Neural cell (in vitro differentiated cells): Measurements from ENCODE around the gene TRUB1. TPM values are rescaled to one million over a fixed set of nuclear protein-coding genes. Genes with fewer than 3 reads are reported as not detected.

ENCODE experiments used
- H2AFZ ChIP-seq: fragments of 200-600, 300-800 bp; sonication (generic), shearing (Covaris generic); 2 replicates; pipeline ENCODE4 v1.6.0; 2014; ENCODE audit warnings: low read depth, mild to moderate bottlenecking, antibody characterized with exemption, low read length, moderate library complexity
- H3F3A ChIP-seq: fragments of 200-600 bp; shearing (Covaris generic); 2 replicates; pipeline ENCODE4 v1.6.1; 2016; ENCODE audit warnings: mild to moderate bottlenecking, moderate library complexity, mixed read lengths, antibody characterized with exemption, low read length; ENCODE audit not compliant: insufficient read depth, poor library complexity, severe bottlenecking
- H3K27ac ChIP-seq: fragments of 200-600, 300-800 bp; sonication (generic), shearing (Covaris generic); 2 replicates; pipeline ENCODE4 v1.5.1; 2014; ENCODE audit warnings: mild to moderate bottlenecking, low read length, moderate library complexity
- H3K27me3 ChIP-seq: fragments of 300-800, 200-600 bp; sonication (generic), shearing (Covaris generic); 2 replicates; pipeline ENCODE4 v1.6.0; 2014; ENCODE audit warnings: mild to moderate bottlenecking, low read depth, low read length, moderate library complexity; ENCODE audit not compliant: insufficient read depth
- H3K36me3 ChIP-seq: fragments of 300-800, 200-600 bp; sonication (generic), shearing (Covaris generic); 2 replicates; pipeline ENCODE4 v1.5.1; 2014; ENCODE audit warnings: mild to moderate bottlenecking, antibody characterized with exemption, low read length, moderate library complexity; ENCODE audit not compliant: insufficient read depth
- H3K4me2 ChIP-seq: fragments of 300-800, 200-600 bp; sonication (generic), shearing (Covaris generic); 2 replicates; pipeline ENCODE4 v1.6.0; 2014; ENCODE audit warnings: mild to moderate bottlenecking, low read length
- H3K4me3 ChIP-seq: fragments of 300-800, 200-600 bp; sonication (generic), shearing (Covaris generic); 2 replicates; pipeline ENCODE4 v1.5.1; 2014; ENCODE audit warnings: mild to moderate bottlenecking, low read length, moderate library complexity
- H3K79me2 ChIP-seq: fragments of 200-600 bp; shearing (Covaris generic); replicated peaks from 2 replicates; pipeline ENCODE4 v1.6.0; 2014; ENCODE audit warnings: mild to moderate bottlenecking, low read length, moderate library complexity; ENCODE audit not compliant: insufficient read depth
- H3K9ac ChIP-seq: fragments of 300-800, 200-600 bp; sonication (generic), shearing (Covaris generic); 2 replicates; pipeline ENCODE4 v1.6.1; 2016; ENCODE audit warnings: mild to moderate bottlenecking, low read length, mixed read lengths
- H3K9me2 ChIP-seq: fragments of 200-600 bp; shearing (Covaris generic); 2 replicates; pipeline ENCODE4 v1.6.1; 2016; ENCODE audit warnings: mild to moderate bottlenecking, low read length, mixed read lengths; ENCODE audit not compliant: insufficient read depth
- H3K9me3 ChIP-seq: fragments of 200-600, 300-800 bp; sonication (generic), shearing (Covaris generic); 2 replicates; pipeline ENCODE4 v1.6.1; 2016; ENCODE audit warnings: mild to moderate bottlenecking, mixed run types, low read length, moderate library complexity, mixed read lengths
- H4K20me1 ChIP-seq: fragments of 200-600 bp; shearing (Covaris generic); 2 replicates; pipeline ENCODE4 v1.6.1; 2016; ENCODE audit warnings: mild to moderate bottlenecking, mixed run types; ENCODE audit not compliant: insufficient read depth
- EP300 ChIP-seq: fragments of 450-650 bp; conservative IDR thresholded peaks from 2 replicates; pipeline ENCODE4 v1.6.1; 2014; ENCODE audit warnings: antibody characterized with exemption, mild to moderate bottlenecking, moderate library complexity; ENCODE audit not compliant: poor library complexity, severe bottlenecking
- EZH2 ChIP-seq: fragments of 200-600, 300-800 bp; shearing (Covaris generic), sonication (generic); IDR thresholded peaks from 2 replicates; pipeline ENCODE4 v1.6.1; 2014; ENCODE audit warnings: antibody characterized with exemption, low read length, borderline replicate concordance, mild to moderate bottlenecking; ENCODE audit not compliant: insufficient read depth, poor library complexity, severe bottlenecking
- MXI1 ChIP-seq: fragments of 450-650 bp; conservative IDR thresholded peaks from 2 replicates; pipeline ENCODE4 v1.6.1; 2014; ENCODE audit warnings: antibody characterized with exemption, mild to moderate bottlenecking; ENCODE audit not compliant: poor library complexity, severe bottlenecking
- POLR2AphosphoS5 ChIP-seq: IDR thresholded peaks from 2 replicates; pipeline ENCODE4 v1.6.1; 2012
- RAD21 ChIP-seq: fragments of 450-650 bp; conservative IDR thresholded peaks from 2 replicates; pipeline ENCODE4 v1.6.1; 2014; ENCODE audit warnings: antibody characterized with exemption, mild to moderate bottlenecking, moderate library complexity
- SMC3 ChIP-seq: fragments of 450-650 bp; conservative IDR thresholded peaks from 2 replicates; pipeline ENCODE4 v1.6.1; 2014; ENCODE audit warnings: antibody characterized with exemption, mild to moderate bottlenecking, moderate library complexity; ENCODE audit not compliant: poor library complexity
- TAF1 ChIP-seq: IDR thresholded peaks from 2 replicates; pipeline ENCODE4 v1.6.1; 2012; ENCODE audit warnings: low read depth
- polyA plus RNA-seq: library from polyadenylated mRNA; depleted of rRNA; stranded (reverse); fragments of >200 nt; gene quantifications from 2 replicates; pipeline ENCODE4 v1.2.3, GENCODE V29; 2014
- TF ChIP-seq, protein P1 (sequence below): fragments of 450-650 bp; IDR thresholded peaks from 2 replicates; pipeline ENCODE4 v1.5.1; 2014; ENCODE audit warnings: antibody characterized with exemption, mild to moderate bottlenecking, moderate library complexity; ENCODE audit not compliant: poor library complexity, severe bottlenecking
- TF ChIP-seq, protein P2 (sequence below): IDR thresholded peaks from 2 replicates; pipeline ENCODE4 v1.6.1; 2012; ENCODE audit warnings: borderline replicate concordance

The TRUB1 gene
- polyA plus RNA-seq, 1 donor from 2014 or later = 48.8 TPM

DNA sequence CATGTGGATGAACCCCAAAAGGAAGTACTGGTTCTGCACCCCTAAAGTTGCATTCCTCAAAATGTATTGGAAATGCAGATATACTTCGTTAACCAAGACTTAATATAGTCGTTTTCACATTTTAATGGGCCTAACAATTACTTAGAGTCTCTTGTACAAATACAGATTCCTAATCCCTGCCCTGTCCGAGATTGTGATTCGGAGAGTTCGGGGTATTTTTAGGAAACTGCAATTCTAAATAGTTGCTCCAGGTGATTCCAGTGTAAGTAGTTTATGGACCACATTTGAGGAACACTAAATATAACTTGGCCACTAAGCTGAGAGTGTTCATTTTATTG, 830 bp downstream of the TRUB1 start:
- no peaks in the 10 kb centered on the region for H3F3A ChIP-seq
- H3K79me2 ChIP-seq = peaks cover 31% of the 10 kb centered on the region
- TF ChIP-seq RAD21 (no peak), TAF1 (no peak), EP300 (no peak), EZH2 (no peak), POLR2AphosphoS5 (no peak), SMC3 (no peak), MXI1 (no peak)
- TF ChIP-seq, protein P1, sequence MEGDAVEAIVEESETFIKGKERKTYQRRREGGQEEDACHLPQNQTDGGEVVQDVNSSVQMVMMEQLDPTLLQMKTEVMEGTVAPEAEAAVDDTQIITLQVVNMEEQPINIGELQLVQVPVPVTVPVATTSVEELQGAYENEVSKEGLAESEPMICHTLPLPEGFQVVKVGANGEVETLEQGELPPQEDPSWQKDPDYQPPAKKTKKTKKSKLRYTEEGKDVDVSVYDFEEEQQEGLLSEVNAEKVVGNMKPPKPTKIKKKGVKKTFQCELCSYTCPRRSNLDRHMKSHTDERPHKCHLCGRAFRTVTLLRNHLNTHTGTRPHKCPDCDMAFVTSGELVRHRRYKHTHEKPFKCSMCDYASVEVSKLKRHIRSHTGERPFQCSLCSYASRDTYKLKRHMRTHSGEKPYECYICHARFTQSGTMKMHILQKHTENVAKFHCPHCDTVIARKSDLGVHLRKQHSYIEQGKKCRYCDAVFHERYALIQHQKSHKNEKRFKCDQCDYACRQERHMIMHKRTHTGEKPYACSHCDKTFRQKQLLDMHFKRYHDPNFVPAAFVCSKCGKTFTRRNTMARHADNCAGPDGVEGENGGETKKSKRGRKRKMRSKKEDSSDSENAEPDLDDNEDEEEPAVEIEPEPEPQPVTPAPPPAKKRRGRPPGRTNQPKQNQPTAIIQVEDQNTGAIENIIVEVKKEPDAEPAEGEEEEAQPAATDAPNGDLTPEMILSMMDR = no peak
- TF ChIP-seq, protein P2, sequence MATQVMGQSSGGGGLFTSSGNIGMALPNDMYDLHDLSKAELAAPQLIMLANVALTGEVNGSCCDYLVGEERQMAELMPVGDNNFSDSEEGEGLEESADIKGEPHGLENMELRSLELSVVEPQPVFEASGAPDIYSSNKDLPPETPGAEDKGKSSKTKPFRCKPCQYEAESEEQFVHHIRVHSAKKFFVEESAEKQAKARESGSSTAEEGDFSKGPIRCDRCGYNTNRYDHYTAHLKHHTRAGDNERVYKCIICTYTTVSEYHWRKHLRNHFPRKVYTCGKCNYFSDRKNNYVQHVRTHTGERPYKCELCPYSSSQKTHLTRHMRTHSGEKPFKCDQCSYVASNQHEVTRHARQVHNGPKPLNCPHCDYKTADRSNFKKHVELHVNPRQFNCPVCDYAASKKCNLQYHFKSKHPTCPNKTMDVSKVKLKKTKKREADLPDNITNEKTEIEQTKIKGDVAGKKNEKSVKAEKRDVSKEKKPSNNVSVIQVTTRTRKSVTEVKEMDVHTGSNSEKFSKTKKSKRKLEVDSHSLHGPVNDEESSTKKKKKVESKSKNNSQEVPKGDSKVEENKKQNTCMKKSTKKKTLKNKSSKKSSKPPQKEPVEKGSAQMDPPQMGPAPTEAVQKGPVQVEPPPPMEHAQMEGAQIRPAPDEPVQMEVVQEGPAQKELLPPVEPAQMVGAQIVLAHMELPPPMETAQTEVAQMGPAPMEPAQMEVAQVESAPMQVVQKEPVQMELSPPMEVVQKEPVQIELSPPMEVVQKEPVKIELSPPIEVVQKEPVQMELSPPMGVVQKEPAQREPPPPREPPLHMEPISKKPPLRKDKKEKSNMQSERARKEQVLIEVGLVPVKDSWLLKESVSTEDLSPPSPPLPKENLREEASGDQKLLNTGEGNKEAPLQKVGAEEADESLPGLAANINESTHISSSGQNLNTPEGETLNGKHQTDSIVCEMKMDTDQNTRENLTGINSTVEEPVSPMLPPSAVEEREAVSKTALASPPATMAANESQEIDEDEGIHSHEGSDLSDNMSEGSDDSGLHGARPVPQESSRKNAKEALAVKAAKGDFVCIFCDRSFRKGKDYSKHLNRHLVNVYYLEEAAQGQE = no peak
- peak overlapping the region; percentile 89 for H3K27ac ChIP-seq
- peak overlapping the region; percentile 91 for H3K4me2 ChIP-seq
- H3K9ac ChIP-seq = peak overlapping the region; percentile 94
- H3K9me2 ChIP-seq = no peaks in the 10 kb centered on the region
- H3K4me3 ChIP-seq = peak overlapping the region; percentile 92
- no peaks in the 10 kb centered on the region for H4K20me1 ChIP-seq
- H3K36me3 ChIP-seq = no peaks in the 10 kb centered on the region
- peak overlapping the region; percentile 78 for H2AFZ ChIP-seq
- H3K9me3 ChIP-seq = no peaks in the 10 kb centered on the region
- no peaks in the 10 kb centered on the region for H3K27me3 ChIP-seq

DNA sequence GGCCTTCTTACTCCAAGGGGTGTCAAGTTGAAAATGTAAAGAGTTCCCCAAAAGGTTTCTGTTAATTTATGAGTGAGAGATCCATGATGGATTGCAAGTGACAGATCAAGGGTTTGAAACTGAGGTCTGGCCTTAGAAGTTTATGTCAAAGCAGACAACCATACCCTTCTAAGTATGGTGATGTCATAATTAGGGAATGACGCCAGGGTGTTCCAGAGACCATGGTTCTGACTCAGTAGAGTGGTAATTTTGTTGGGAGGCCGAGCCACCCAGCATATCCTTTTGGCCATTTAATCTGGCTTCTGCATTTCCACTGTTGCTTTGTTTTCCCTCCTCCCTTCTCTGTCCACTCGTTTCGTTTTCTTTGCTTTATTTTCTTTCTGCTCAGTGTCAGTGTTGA, 2.7 kb downstream of the TRUB1 start:
- H3K4me2 ChIP-seq = no peak overlapping the region
- no peak overlapping the region for H3K9ac ChIP-seq
- peak overlapping the region; percentile 5 for H3K4me3 ChIP-seq
- H3K79me2 ChIP-seq = peaks cover 31% of the 10 kb centered on the region
- H3K9me3 ChIP-seq = no peaks in the 10 kb centered on the region
- no peaks in the 10 kb centered on the region for H3K36me3 ChIP-seq
- H3K27me3 ChIP-seq = no peaks in the 10 kb centered on the region
- no peak overlapping the region for H3K27ac ChIP-seq
- H2AFZ ChIP-seq = no peak overlapping the region
- TF ChIP-seq MXI1 = no peak
- TF ChIP-seq, protein P1 = no peak
- TF ChIP-seq, protein P2 = no peak
- TF ChIP-seq POLR2AphosphoS5 = no peak
- TF ChIP-seq TAF1 = no peak
- TF ChIP-seq EP300 = no peak
- no peak for TF ChIP-seq RAD21
- no peak for TF ChIP-seq SMC3
- TF ChIP-seq EZH2 = no peak
- no peaks in the 10 kb centered on the region for H4K20me1 ChIP-seq
- H3K9me2 ChIP-seq = no peaks in the 10 kb centered on the region
- H3F3A ChIP-seq = no peaks in the 10 kb centered on the region
